HL-60 (cell line): ENCODE measurements around the gene CTH.
"Not testable (repeated sequence)": the region's sequence is repeated elsewhere in the genome, so short reads cannot be mapped to it uniquely, and the experiment has no call there.

Experiments
- DNase-seq, 2 experiments: peaks; one replicate each; pipeline ENCODE4 v3.0.0-alpha.2; 2010 to 2020; ENCODE audit warnings: low read depth in 1 of 2, low spot score in 1 of 2
- H3K27ac ChIP-seq: fragments of 250-450 bp; sonication (Bioruptor Pico); replicated peaks from 2 replicates; pipeline ENCODE4 v1.5.1; 2020; ENCODE audit warnings: mild to moderate bottlenecking, moderate library complexity
- H3K27me3 ChIP-seq: fragments of 250-450 bp; sonication (Bioruptor Pico); 2 replicates; pipeline ENCODE4 v1.5.1; 2021; ENCODE audit warnings: mild to moderate bottlenecking, moderate library complexity; ENCODE audit not compliant: insufficient read depth, poor library complexity, severe bottlenecking
- H3K4me3 ChIP-seq: replicated peaks from 2 replicates; pipeline ENCODE4 v1.5.1; 2011; ENCODE audit warnings: mild to moderate bottlenecking, control low read depth, low read length; ENCODE audit not compliant: insufficient read depth
- CTCF ChIP-seq: IDR thresholded peaks from one replicate; pipeline ENCODE4 v1.5.1; 2011; ENCODE audit warnings: low read length, control low read depth, inconsistent platforms; ENCODE audit not compliant: insufficient read depth
- GABPA ChIP-seq: IDR thresholded peaks from 2 replicates; pipeline ENCODE4 v1.6.1; 2012; ENCODE audit warnings: low read depth
- POLR2AphosphoS5 ChIP-seq: IDR thresholded peaks from 2 replicates; pipeline ENCODE4 v1.6.1; 2012; ENCODE audit warnings: low read depth
- SPI1 ChIP-seq: IDR thresholded peaks from 2 replicates; pipeline ENCODE4 v1.6.1; 2012; ENCODE audit warnings: low read depth, mild to moderate bottlenecking, borderline replicate concordance
- TF ChIP-seq, protein P1 (sequence below): IDR thresholded peaks from 2 replicates; pipeline ENCODE4 v1.6.1; 2012; ENCODE audit warnings: low read depth; ENCODE audit not compliant: insufficient replicate concordance

The CTH gene

DNA sequence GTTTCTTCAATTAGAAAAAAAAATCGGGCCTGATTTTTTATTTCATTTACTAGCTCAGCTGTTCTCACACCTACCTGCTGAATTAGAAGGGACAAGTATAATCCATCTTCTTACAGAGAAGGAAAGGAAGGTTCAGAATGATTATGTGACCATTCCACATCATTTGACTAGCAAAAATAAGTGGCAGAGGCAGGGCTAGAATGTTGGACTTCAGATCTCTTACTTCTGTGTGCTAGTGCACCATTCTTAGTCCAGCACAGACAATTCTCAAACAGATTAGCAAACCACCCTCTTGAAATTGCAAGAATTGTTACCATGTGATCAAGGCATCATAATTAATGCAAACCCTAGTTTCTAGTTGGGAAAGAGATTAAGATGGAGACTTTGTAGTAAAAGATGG lies 32.7 kb downstream of the CTH start:
- no peaks in the 10 kb centered on the region for H3K27me3 ChIP-seq
- H3K27ac ChIP-seq, result no peak overlapping the region
- TF ChIP-seq, protein P1, sequence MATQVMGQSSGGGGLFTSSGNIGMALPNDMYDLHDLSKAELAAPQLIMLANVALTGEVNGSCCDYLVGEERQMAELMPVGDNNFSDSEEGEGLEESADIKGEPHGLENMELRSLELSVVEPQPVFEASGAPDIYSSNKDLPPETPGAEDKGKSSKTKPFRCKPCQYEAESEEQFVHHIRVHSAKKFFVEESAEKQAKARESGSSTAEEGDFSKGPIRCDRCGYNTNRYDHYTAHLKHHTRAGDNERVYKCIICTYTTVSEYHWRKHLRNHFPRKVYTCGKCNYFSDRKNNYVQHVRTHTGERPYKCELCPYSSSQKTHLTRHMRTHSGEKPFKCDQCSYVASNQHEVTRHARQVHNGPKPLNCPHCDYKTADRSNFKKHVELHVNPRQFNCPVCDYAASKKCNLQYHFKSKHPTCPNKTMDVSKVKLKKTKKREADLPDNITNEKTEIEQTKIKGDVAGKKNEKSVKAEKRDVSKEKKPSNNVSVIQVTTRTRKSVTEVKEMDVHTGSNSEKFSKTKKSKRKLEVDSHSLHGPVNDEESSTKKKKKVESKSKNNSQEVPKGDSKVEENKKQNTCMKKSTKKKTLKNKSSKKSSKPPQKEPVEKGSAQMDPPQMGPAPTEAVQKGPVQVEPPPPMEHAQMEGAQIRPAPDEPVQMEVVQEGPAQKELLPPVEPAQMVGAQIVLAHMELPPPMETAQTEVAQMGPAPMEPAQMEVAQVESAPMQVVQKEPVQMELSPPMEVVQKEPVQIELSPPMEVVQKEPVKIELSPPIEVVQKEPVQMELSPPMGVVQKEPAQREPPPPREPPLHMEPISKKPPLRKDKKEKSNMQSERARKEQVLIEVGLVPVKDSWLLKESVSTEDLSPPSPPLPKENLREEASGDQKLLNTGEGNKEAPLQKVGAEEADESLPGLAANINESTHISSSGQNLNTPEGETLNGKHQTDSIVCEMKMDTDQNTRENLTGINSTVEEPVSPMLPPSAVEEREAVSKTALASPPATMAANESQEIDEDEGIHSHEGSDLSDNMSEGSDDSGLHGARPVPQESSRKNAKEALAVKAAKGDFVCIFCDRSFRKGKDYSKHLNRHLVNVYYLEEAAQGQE, result no peak
- TF ChIP-seq CTCF, result no peak
- TF ChIP-seq GABPA, result no peak
- no peak for TF ChIP-seq SPI1
- TF ChIP-seq POLR2AphosphoS5, result no peak
- DNase-seq, result no peak
- H3K4me3 ChIP-seq, result no peak overlapping the region

GRCh38 chr1:70449049-70449448 lies 38.0 kb downstream of the CTH start:
- TF ChIP-seq SPI1, result no peak
- no peak for TF ChIP-seq CTCF
- no peak for TF ChIP-seq POLR2AphosphoS5
- Histone ChIP-seq H3K27me3 (no peaks in the 10 kb centered on the region), H3K4me3 (no peak overlapping the region), H3K27ac (no peak overlapping the region)
- DNase-seq, result no peak

- H3K27me3 ChIP-seq, H3K27ac ChIP-seq, DNase-seq, H3K4me3 ChIP-seq: not testable (repeated sequence)
These were observed 41.3 kb downstream of the CTH start for GRCh38 chr1:70452164-70452939.

- Histone ChIP-seq H3K27me3 (no peaks in the 10 kb centered on the region), H3K27ac (no peak overlapping the region), H3K4me3 (no peak overlapping the region)
- no peak for DNase-seq
- no peak for TF ChIP-seq GABPA
- no peak for TF ChIP-seq SPI1
- TF ChIP-seq, protein P1, result no peak
- TF ChIP-seq POLR2AphosphoS5, result no peak
- TF ChIP-seq CTCF, result no peak
These were observed 44.2 kb downstream of the CTH start for GRCh38 chr1:70455291-70455690.
